GM19099 (cell line): ENCODE measurements around the gene NACC1.

ENCODE experiments used
- POLR2A ChIP-seq: IDR thresholded peaks from 3 replicates; pipeline ENCODE4 v1.6.1; 2011; ENCODE audit warnings: low read depth; ENCODE audit not compliant: insufficient read length; ENCODE audit errors: extremely low read depth

Gene NACC1

GRCh38 chr19:13082192-13083007, 35.7 kb upstream of the NACC1 start:
- TF ChIP-seq POLR2A: no peak

- TF ChIP-seq POLR2A: no peak
Measured at GRCh38 chr19:13083008-13083404, 35.1 kb upstream of the NACC1 start.

GRCh38 chr19:13083627-13084026, 34.4 kb upstream of the NACC1 start:
- no peak for TF ChIP-seq POLR2A

- TF ChIP-seq POLR2A: no peak
Measured at GRCh38 chr19:13085666-13086065, 32.4 kb upstream of the NACC1 start.

DNA sequence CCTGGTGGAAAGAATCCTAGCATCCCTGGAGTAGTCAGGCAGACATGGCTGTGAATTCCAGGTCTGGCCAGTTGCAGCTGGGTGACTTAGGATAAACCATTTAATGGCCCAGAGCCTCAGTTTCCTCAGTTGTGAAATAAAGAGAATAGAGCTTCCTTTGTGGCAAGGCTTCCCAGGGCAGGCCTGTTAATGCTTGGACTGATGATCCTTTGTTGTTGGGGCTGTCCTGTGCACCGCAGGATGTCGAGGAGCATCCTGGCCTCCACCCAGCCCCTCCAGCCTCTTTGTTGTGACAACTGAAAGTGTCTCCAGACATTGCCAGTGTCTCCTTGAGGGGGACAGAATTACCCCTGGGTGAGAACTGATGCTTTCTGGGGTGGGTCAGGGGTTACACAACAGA, 31.7 kb upstream of the NACC1 start:
- no peak for TF ChIP-seq POLR2A

DNA sequence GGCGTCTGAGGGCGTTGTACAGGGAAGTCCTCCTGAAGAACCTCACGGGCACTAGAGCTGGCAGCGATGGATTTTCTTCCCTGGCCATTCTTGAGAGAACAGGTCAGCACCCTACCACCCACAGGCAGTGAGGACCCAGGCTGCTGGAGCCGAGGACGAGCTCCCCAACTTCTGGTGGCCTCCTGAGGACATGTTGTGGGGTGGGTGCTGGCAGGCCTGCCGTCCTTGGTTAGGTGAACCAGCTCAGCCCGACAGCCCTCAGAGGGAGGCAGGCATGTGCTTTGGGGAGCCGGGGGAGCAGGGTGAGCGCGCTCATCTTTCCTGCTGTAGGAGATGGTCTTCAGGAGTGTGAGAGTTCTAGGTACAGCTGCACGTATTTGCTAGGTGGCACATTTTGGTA, 30.8 kb upstream of the NACC1 start:
- TF ChIP-seq POLR2A: no peak

- no peak for TF ChIP-seq POLR2A
Measured at GRCh38 chr19:13087795-13088537, 30.1 kb upstream of the NACC1 start.

- no peak for TF ChIP-seq POLR2A
Measured at GRCh38 chr19:13089139-13089856, 28.8 kb upstream of the NACC1 start.

GRCh38 chr19:13089857-13090507, 28.1 kb upstream of the NACC1 start:
- TF ChIP-seq POLR2A: no peak

- TF ChIP-seq POLR2A: no peak
Measured at GRCh38 chr19:13090511-13091231, 27.4 kb upstream of the NACC1 start.

DNA sequence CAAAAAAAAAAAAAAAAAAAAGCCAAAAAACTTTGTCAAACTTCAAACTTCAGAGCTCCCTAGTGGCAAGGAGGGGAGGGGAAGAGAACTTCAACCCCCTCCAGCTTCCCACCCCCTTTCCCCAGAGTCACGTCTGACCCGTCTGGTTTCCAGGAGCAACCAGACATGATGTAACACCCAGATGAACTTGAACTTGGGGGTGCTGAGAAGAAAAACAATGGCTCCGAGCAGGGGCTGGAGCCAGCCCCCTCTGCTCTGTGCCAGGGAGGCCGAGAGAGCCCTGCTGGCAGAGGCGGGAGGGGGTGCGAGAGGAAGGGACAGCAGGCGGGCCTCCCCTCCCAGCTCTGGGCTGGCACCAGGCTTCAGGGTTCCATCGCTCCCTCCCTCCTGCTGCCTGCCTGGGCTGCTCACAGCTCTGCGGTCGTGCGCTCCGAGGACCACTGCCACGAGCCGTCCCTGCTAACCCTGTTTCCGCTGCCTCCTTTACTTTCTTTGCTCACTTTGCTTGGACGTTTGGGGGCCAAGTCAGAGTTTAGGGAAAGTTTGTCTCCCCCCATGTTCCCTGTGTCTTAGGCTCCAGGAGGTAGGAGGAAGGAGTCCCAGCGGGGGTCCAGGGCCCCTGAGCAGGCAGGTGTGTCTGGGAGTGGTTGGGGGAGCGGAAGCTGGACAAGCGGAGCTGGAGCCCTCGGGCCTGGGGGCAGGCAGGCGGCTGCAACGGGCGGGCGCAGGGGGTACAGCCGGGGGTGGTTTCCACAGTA, 26.5 kb upstream of the NACC1 start:
- no peak for TF ChIP-seq POLR2A

DNA sequence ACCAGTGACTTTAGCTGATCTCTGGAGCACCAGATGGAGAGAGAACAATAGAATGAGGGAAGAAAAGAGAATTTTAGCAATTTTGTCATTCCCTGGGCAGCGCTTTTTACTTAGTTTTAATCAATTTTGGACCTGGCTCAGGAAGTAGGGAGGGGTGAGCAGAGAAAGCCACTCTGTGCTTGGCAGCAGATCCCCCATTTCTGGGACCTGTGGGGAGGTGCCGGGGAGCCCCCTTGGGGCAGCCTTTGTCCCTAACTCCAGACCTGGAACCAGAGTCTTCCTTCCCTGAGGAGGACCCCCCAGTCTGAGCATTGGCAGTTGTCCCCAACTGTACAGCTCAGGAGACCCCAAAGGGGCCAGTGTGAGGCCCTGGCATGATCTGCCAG, 25.9 kb upstream of the NACC1 start:
- TF ChIP-seq POLR2A: no peak

GRCh38 chr19:13092606-13093235, 25.3 kb upstream of the NACC1 start:
- TF ChIP-seq POLR2A: no peak

- no peak for TF ChIP-seq POLR2A
Measured at GRCh38 chr19:13093407-13094105, 24.5 kb upstream of the NACC1 start.
